HL-60/S4 (cell line): Measurements from ENCODE around the gene COQ2.
"Not testable (repeated sequence)": the region's sequence is repeated elsewhere in the genome, so short reads cannot be mapped to it uniquely, and the experiment has no call there.

Experiments
- in situ Hi-C: fragments of 300-500 bp; cut with MboI; formaldehyde crosslinking; loops from 2 replicates; pipeline ENCODE4 v1.14.3; 2022; ENCODE audit warnings: low sequenced_read_pairs

Gene COQ2

GRCh38 chr4:83288381-83288780 is 3.8 kb upstream of the COQ2 start:
- in situ Hi-C loops = loop anchor here (25.0 kb wide), 1 partner anchor 401 kb away; the partner anchor contains the start of gene SEC31A

- in situ Hi-C loops = loop anchor here (25.0 kb wide), 1 partner anchor 398 kb away; the partner anchor contains the start of gene SEC31A
Measured at GRCh38 chr4:83285055-83285407, 433 bp upstream of the COQ2 start.

- in situ Hi-C loops = loop anchor here (25.0 kb wide), 1 partner anchor 396 kb away; the partner anchor contains the start of gene SEC31A
Measured at GRCh38 chr4:83283181-83283580, 1.4 kb downstream of the COQ2 start.

GRCh38 chr4:83282049-83282535 is 2.5 kb downstream of the COQ2 start:
- in situ Hi-C loops = loop anchor here (25.0 kb wide), 1 partner anchor 395 kb away; the partner anchor contains the start of gene SEC31A

GRCh38 chr4:83281307-83281706 is 3.3 kb downstream of the COQ2 start:
- in situ Hi-C loops = loop anchor here (25.0 kb wide), 1 partner anchor 394 kb away; the partner anchor contains the start of gene SEC31A

- in situ Hi-C loops = loop anchor here (25.0 kb wide), 1 partner anchor 389 kb away; the partner anchor contains the start of gene SEC31A
Measured at GRCh38 chr4:83276299-83277040, 8.1 kb downstream of the COQ2 start.

GRCh38 chr4:83273926-83274325 is 10.7 kb downstream of the COQ2 start:
- in situ Hi-C loops = not testable (repeated sequence)

- in situ Hi-C loops = no loop called here
Measured at GRCh38 chr4:83272900-83273299, 11.7 kb downstream of the COQ2 start.

- in situ Hi-C loops = no loop called here
Measured at GRCh38 chr4:83269256-83269655, 15.3 kb downstream of the COQ2 start.

- in situ Hi-C loops = no loop called here
Measured at GRCh38 chr4:83268491-83268890, 16.1 kb downstream of the COQ2 start.

- in situ Hi-C loops = no loop called here
Measured at GRCh38 chr4:83267830-83268475, 16.6 kb downstream of the COQ2 start.

- in situ Hi-C loops = no loop called here
Measured at GRCh38 chr4:83267121-83267829, 17.3 kb downstream of the COQ2 start.

- in situ Hi-C loops = no loop called here
Measured at GRCh38 chr4:83266689-83267088, 17.9 kb downstream of the COQ2 start.

- in situ Hi-C loops = no loop called here
Measured at GRCh38 chr4:83263106-83263505, 21.5 kb downstream of the COQ2 start.

GRCh38 chr4:83262682-83263081 is 21.9 kb downstream of the COQ2 start:
- in situ Hi-C loops = no loop called here

- in situ Hi-C loops = no loop called here
Measured at GRCh38 chr4:83261307-83261706, 23.3 kb downstream of the COQ2 start.

GRCh38 chr4:83259586-83259985 is 25.0 kb downstream of the COQ2 start:
- in situ Hi-C loops = loop anchor here (10.0 kb wide), 1 partner anchor 175 kb away; no protein-coding TSS in a partner anchor

- in situ Hi-C loops = loop anchor here (10.0 kb wide), 1 partner anchor 174 kb away; no protein-coding TSS in a partner anchor
Measured at GRCh38 chr4:83258461-83258860, 26.1 kb downstream of the COQ2 start.

GRCh38 chr4:83257811-83258210 is 26.8 kb downstream of the COQ2 start:
- in situ Hi-C loops = loop anchor here (10.0 kb wide), 1 partner anchor 173 kb away; no protein-coding TSS in a partner anchor

- in situ Hi-C loops = loop anchor here (10.0 kb wide), 1 partner anchor 171 kb away; no protein-coding TSS in a partner anchor
Measured at GRCh38 chr4:83255584-83255983, 29.0 kb downstream of the COQ2 start.
